ENCODE results near the gene OR1D2. TPM values are rescaled to one million over a fixed set of nuclear protein-coding genes. Genes with fewer than 3 reads are reported as not detected.

Gene OR1D2
- total RNA-seq, 2 experiments from 2014 or later: not detected

DNA sequence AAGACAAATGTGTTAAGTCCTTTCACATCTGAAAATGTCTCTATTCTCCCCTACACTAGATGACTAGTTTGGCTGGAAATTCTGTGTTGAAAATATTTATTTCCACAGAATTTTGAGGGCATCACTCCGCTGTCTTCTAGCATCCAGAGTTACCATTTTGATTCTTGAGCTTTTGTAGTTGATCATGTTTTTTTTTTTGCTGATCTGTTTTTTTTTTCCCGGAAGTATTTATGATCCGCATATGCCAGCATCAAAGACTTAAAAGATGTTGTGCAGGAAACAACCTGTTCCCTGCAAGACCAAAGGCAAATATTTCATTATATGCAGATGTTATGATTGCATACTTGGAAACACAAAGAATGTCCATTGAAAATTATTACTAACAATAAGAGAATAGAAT is 57.5 kb downstream of the OR1D2 start:
- no peak overlapping the region for H3K4me3 ChIP-seq (ENCODE audit: low read length)
- H3K9me3 ChIP-seq (ENCODE audit: control insufficient read depth in 1 of 2, insufficient read depth in 1 of 2, low read length in 2 of 2): peaks cover 6 to 13% of the 10 kb centered on the region in 2 experiments
- no peaks in the 10 kb centered on the region for H3K27me3 ChIP-seq (ENCODE audit: control insufficient read depth in 1 of 2, insufficient read depth in 2 of 2, low read length in 2 of 2)
- ChIA-PET CTCF (no interaction called here), POLR2A (no interaction called here)
- H3K4me3 Mint-ChIP-seq: no peak overlapping the region
- ATAC-seq (ENCODE audit: poor library complexity) (no peak), DNase-seq (no peak)
- TF ChIP-seq, protein P1, sequence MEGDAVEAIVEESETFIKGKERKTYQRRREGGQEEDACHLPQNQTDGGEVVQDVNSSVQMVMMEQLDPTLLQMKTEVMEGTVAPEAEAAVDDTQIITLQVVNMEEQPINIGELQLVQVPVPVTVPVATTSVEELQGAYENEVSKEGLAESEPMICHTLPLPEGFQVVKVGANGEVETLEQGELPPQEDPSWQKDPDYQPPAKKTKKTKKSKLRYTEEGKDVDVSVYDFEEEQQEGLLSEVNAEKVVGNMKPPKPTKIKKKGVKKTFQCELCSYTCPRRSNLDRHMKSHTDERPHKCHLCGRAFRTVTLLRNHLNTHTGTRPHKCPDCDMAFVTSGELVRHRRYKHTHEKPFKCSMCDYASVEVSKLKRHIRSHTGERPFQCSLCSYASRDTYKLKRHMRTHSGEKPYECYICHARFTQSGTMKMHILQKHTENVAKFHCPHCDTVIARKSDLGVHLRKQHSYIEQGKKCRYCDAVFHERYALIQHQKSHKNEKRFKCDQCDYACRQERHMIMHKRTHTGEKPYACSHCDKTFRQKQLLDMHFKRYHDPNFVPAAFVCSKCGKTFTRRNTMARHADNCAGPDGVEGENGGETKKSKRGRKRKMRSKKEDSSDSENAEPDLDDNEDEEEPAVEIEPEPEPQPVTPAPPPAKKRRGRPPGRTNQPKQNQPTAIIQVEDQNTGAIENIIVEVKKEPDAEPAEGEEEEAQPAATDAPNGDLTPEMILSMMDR (IDR thresholded peaks at IDR 0.05): no peak
- peaks cover 6% of the 10 kb centered on the region for H3K9me3 Mint-ChIP-seq
- intact Hi-C loops (cut with DNase I, micrococcal nuclease): loop anchor here in 1 of 2 experiments (10.0 kb wide), 1 partner anchor 778 kb away; no protein-coding TSS in a partner anchor
- no peaks in the 10 kb centered on the region for H3K36me3 Mint-ChIP-seq (ENCODE audit: low read depth)
- no peak overlapping the region for H3K27ac Mint-ChIP-seq
- no peaks in the 10 kb centered on the region for H3K27me3 Mint-ChIP-seq
- H3K4me1 ChIP-seq (ENCODE audit: insufficient read depth, low read length): peaks cover 16% of the 10 kb centered on the region
- H3K27ac ChIP-seq (ENCODE audit: low read depth in 1 of 2, low read length in 2 of 2): no peak overlapping the region
- peaks cover 12% of the 10 kb centered on the region for H3K4me1 Mint-ChIP-seq (ENCODE audit: low read depth)
- H3K36me3 ChIP-seq (ENCODE audit: insufficient read depth, low read length): no peaks in the 10 kb centered on the region

DNA sequence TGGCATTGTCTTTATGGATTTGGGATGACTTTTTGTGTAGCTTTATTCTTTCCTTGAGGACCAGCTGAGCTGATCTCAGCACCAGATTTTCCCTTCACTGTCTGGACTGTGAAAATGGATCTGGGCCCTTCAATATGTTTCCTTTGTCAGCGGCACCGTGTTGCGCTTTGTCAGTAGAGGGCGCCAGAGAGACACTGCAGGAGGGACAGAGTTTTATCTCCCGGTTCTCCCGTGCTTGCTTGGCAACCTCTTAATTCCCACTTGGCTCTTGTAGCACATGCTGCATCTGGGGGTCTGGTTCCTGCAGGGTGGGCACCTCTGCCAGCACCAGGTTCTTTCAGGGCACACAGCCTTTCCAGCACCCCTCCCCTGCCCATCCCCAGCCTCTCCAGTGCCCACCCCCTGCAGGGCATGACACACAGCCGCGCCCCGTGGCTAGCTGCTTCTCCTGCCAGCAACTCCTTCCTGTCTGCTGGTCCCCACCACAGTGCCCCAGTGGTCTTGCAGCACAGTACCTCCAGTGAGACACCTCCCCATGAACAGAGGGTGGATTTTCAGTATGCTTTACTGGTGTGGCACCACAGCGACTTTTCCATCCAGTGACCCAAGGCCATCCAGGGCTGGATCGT is 60.4 kb downstream of the OR1D2 start:
- TF ChIP-seq, protein P1 (IDR thresholded peaks at IDR 0.05): no peak
- no peak overlapping the region for H3K4me3 ChIP-seq (ENCODE audit: low read length)
- no peaks in the 10 kb centered on the region for H3K27me3 ChIP-seq (ENCODE audit: control insufficient read depth in 1 of 2, insufficient read depth in 2 of 2, low read length in 2 of 2)
- Mint-ChIP-seq H3K9me3 (peaks cover 6% of the 10 kb centered on the region), H3K4me3 (no peak overlapping the region), H3K4me1 (ENCODE audit: low read depth) (peaks cover 15% of the 10 kb centered on the region), H3K27ac (no peak overlapping the region), H3K36me3 (ENCODE audit: low read depth) (no peaks in the 10 kb centered on the region), H3K27me3 (peaks cover 13% of the 10 kb centered on the region)
- peaks cover 6 to 13% of the 10 kb centered on the region in 2 experiments for H3K9me3 ChIP-seq (ENCODE audit: control insufficient read depth in 1 of 2, insufficient read depth in 1 of 2, low read length in 2 of 2)
- peak in 2 of 14 experiments; percentile 19 to 26 for DNase-seq
- H3K4me1 ChIP-seq (ENCODE audit: insufficient read depth, low read length): peaks cover 8% of the 10 kb centered on the region
- ChIA-PET CTCF (no interaction called here), POLR2A (no interaction called here)
- intact Hi-C loops (cut with DNase I, micrococcal nuclease): loop anchor here in 1 of 2 experiments (10.0 kb wide), 1 partner anchor 781 kb away; no protein-coding TSS in a partner anchor
- no peaks in the 10 kb centered on the region for H3K36me3 ChIP-seq (ENCODE audit: insufficient read depth, low read length)
- no peak for ATAC-seq (ENCODE audit: poor library complexity)
- no peak overlapping the region for H3K27ac ChIP-seq (ENCODE audit: low read depth in 1 of 2, low read length in 2 of 2)

DNA sequence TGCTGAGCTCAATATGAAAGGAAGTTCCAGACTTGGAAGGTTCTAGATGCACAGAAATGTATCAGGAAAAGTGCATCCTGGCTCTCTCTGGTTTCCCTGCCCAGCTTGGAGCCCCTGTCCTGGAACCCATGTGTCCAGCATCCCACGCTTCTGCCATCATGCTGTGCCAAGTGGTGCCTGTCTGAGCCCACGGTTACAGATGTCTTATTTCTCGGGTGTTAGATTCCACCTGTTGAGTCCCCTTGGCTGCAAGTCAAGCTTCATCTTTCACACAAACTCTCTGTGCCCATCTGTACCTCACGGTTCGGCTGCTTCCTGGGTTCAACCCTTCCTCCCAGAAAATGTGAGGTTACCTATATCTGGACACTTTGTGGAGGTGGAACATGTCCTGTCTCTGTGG is 63.3 kb downstream of the OR1D2 start:
- Mint-ChIP-seq H3K4me3 (no peak overlapping the region), H3K27ac (no peak overlapping the region), H3K36me3 (ENCODE audit: low read depth) (no peaks in the 10 kb centered on the region), H3K9me3 (peaks cover 6% of the 10 kb centered on the region), H3K4me1 (ENCODE audit: low read depth) (peaks cover 8% of the 10 kb centered on the region), H3K27me3 (peaks cover 13% of the 10 kb centered on the region)
- intact Hi-C loops (cut with DNase I, micrococcal nuclease): loop anchor here in 1 of 2 experiments (10.0 kb wide), 1 partner anchor 784 kb away; no protein-coding TSS in a partner anchor
- ATAC-seq (ENCODE audit: poor library complexity) (no peak), DNase-seq (no peak)
- no peaks in the 10 kb centered on the region for H3K27me3 ChIP-seq (ENCODE audit: control insufficient read depth in 1 of 2, insufficient read depth in 2 of 2, low read length in 2 of 2)
- no peak overlapping the region for H3K4me3 ChIP-seq (ENCODE audit: low read length)
- H3K9me3 ChIP-seq (ENCODE audit: control insufficient read depth in 1 of 2, insufficient read depth in 1 of 2, low read length in 2 of 2): peaks cover 6 to 13% of the 10 kb centered on the region in 2 experiments
- H3K36me3 ChIP-seq (ENCODE audit: insufficient read depth, low read length): no peaks in the 10 kb centered on the region
- no peak overlapping the region for H3K27ac ChIP-seq (ENCODE audit: low read depth in 1 of 2, low read length in 2 of 2)
- ChIA-PET POLR2A (no interaction called here), CTCF (no interaction called here)
- TF ChIP-seq, protein P1 (IDR thresholded peaks at IDR 0.05): no peak
- H3K4me1 ChIP-seq (ENCODE audit: insufficient read depth, low read length): peaks cover 3% of the 10 kb centered on the region
